GM21381 (cell line): ENCODE measurements around the gene MINDY4.

Source experiments
- ATAC-seq: cut with Tn5 transposase; IDR thresholded peaks from one replicate; pipeline ENCODE4 v1.9.1; 2021; ENCODE audit warnings: mild to moderate bottlenecking, moderate library complexity; ENCODE audit not compliant: unreplicated experiment

The MINDY4 gene

GRCh38 chr7:30771880-30772425, 736 bp downstream of the MINDY4 start:
- peak; percentile 19 for ATAC-seq

- ATAC-seq: no peak
Measured at GRCh38 chr7:30772984-30773383, 1.8 kb downstream of the MINDY4 start.

- no peak for ATAC-seq
Measured at GRCh38 chr7:30775992-30776391, 4.8 kb downstream of the MINDY4 start.

- ATAC-seq: no peak
Measured at GRCh38 chr7:30776971-30777370, 5.8 kb downstream of the MINDY4 start.

- no peak for ATAC-seq
Measured at GRCh38 chr7:30778255-30779025, 7.2 kb downstream of the MINDY4 start.

- no peak for ATAC-seq
Measured at GRCh38 chr7:30779574-30779973, 8.4 kb downstream of the MINDY4 start.

- no peak for ATAC-seq
Measured at GRCh38 chr7:30780941-30781340, 9.7 kb downstream of the MINDY4 start.

- no peak for ATAC-seq
Measured at GRCh38 chr7:30782690-30783089, 11.5 kb downstream of the MINDY4 start.

- ATAC-seq: no peak
Measured at GRCh38 chr7:30785786-30786185, 14.6 kb downstream of the MINDY4 start.

- no peak for ATAC-seq
Measured at GRCh38 chr7:30787486-30787885, 16.3 kb downstream of the MINDY4 start.

- ATAC-seq: no peak
Measured at GRCh38 chr7:30788640-30789333, 17.6 kb downstream of the MINDY4 start.

GRCh38 chr7:30789334-30789711, 18.1 kb downstream of the MINDY4 start:
- ATAC-seq: no peak

- no peak for ATAC-seq
Measured at GRCh38 chr7:30790356-30790755, 19.1 kb downstream of the MINDY4 start.

GRCh38 chr7:30791114-30791513, 19.9 kb downstream of the MINDY4 start:
- ATAC-seq: no peak

GRCh38 chr7:30795161-30795948, 24.1 kb downstream of the MINDY4 start:
- no peak for ATAC-seq

- ATAC-seq: peak; percentile 23
Measured at GRCh38 chr7:30796105-30796869, 25.1 kb downstream of the MINDY4 start.

- ATAC-seq: no peak
Measured at GRCh38 chr7:30797176-30798040, 26.2 kb downstream of the MINDY4 start.

GRCh38 chr7:30799206-30799975, 28.2 kb downstream of the MINDY4 start:
- ATAC-seq: peak; percentile 76
